H1 (cell line): ENCODE results near the gene PLXNA3. TPM values are rescaled to one million over a fixed set of nuclear protein-coding genes. Genes with fewer than 3 reads are reported as not detected.

Experiments
- BCL11A ChIP-seq, 2 experiments: IDR thresholded peaks; one replicate each; pipeline ENCODE4 v1.6.1; 2011; ENCODE audit warnings: low read depth in 2 of 2, low read length in 2 of 2, mild to moderate bottlenecking in 2 of 2
- polyA plus RNA-seq, 7 experiments: library from polyadenylated mRNA; depleted of rRNA in 3 of 7; stranded (reverse) in 5 of 7; unstranded in 2 of 7; fragments of >200 nt in 5 of 7; fragments of 200-250 nt in 2 of 7; gene quantifications; 1 replicate in 5 of 7; 2 replicates in 1 of 7; 4 replicates in 1 of 7; pipeline versions ENCODE4 v1.2.1 to v1.2.3, GENCODE V29; 2011 to 2013; ENCODE audit warnings: missing spikeins in 2 of 7, mixed read lengths in 2 of 7
- total RNA-seq: library from RNA; stranded (reverse); fragmentation: NEBNext Ultra II Directional; extraction: Animal tissue kit (Norgen Biotek cat#: 25700); gene quantifications from 2 replicates; pipeline ENCODE4 v1.2.1, GENCODE V29; 2021

Gene PLXNA3
- total and polyA plus RNA-seq, 2 of the 8 experiments (the other 6 are each of a cell fraction or from before 2014, with no cell fraction given): 10.7 to 18.2 TPM

GRCh38 chrX:154509455-154509854 lies 51.4 kb downstream of the PLXNA3 start (continued):
- no peak for TF ChIP-seq BCL11A (IDR thresholded peaks at IDR 0.05; ENCODE audit: low read depth in 2 of 2, low read length in 2 of 2)
